Caki2 (cell line): ENCODE measurements around the gene NEK11. TPM values are rescaled to one million over a fixed set of nuclear protein-coding genes. Genes with fewer than 3 reads are reported as not detected.
"Not testable (repeated sequence)": the region's sequence is repeated elsewhere in the genome, so short reads cannot be mapped to it uniquely, and the experiment has no call there.

ENCODE experiments used
- DNase-seq: peaks from one replicate; pipeline ENCODE4 v3.0.0-alpha.2; 2015; ENCODE audit warnings: low read depth
- in situ Hi-C: cut with HindIII; loops from 2 replicates; pipeline ENCODE4 v1.10.0; 2016; ENCODE audit warnings: low sequenced_read_pairs, low pct_unique_long_range_greater_than_20kb, mixed read lengths
- total RNA-seq: library from RNA; depleted of rRNA; stranded (reverse); fragments of >200 nt; shearing (Covaris generic); gene quantifications from 2 replicates; pipeline ENCODE4 v1.2.3, GENCODE V29; 2014; ENCODE audit warnings: low replicate concordance

NEK11 gene
- total RNA-seq, 1 experiment from 2014 or later = 8.1 TPM

DNA sequence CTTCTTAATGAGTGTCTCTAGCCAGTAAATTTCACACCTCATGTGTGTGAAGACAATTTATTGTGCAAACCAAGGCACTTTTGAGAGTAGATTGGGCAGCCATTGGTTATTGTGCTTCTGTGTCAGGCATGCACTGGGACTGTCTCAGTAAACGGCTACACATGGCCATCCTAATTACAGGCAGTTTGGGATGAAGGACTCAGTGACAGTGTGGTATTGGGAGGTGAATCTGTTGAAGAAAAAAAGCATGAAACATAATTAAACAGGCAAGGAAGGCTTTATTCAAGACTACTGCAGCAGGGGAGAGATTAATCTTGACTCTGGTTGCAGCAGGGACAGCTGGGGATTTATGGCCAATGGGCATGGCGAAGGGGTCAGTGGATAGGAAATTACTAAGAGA is 297.1 kb downstream of the NEK11 start:
- no peak for DNase-seq
- in situ Hi-C loops = no loop called here

- in situ Hi-C loops = no loop called here
- DNase-seq = no peak
Measured at GRCh38 chr3:131324923-131325322, 298.2 kb downstream of the NEK11 start.

DNA sequence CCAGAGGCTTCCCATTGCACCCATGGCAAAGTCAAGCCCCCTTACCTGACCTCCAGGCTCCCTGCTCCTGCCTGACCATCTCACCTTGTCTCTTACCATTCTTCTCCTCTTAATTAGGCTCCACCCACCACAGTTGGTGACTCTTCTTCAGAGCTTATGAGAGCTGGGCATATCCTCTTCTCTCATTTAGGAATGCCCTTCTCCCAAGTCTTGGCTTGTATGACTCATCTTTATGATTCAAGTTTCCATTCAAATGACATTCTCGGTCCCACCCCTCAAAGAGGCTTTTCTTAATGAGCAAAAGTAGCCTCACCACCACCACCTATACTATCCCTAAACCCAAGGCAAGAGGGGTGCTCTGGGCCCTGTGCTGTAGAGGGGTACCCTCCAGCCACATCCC is 299.6 kb downstream of the NEK11 start:
- in situ Hi-C loops = no loop called here
- DNase-seq = no peak

DNA sequence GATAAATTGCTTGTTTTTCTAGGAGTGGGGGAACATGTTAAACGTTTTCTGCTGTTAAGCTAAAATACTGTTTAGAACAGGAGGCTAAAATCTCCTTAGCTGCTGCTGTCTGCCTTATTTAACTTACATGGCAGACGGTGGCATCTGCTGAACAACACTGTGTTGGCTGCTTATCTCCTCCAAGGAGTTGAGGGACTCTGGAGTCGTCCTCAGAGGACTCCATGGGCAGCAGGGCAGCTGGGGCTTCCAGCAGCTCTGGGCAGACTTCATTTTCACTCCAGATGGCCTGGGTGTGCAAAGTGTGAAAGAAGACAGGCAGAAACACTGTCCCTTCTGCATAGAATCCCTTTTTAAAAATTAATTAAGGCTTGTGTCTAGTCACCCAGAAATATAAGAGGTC is 302.0 kb downstream of the NEK11 start:
- in situ Hi-C loops = no loop called here

DNA sequence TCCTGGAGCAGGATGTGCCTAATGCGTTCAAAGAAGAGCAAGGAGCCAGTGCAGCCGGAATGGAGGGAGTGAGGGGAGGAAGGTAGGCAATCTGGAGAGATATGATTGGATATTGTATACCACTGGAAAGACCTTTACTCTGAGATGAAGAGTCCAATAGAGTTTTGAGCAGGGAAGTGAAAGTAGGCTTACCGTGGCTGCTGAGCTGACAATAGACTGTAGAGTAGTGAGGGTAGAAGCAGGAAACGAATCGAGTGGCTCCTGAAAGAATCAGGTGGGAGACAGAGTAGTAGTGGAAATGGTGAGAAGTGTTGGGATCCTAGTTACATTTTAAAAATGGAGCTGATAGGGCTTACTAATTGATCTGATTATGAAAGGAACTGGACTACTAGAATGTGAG is 303.1 kb downstream of the NEK11 start:
- in situ Hi-C loops = no loop called here
- no peak for DNase-seq

More for the DNA sequence above, 302.0 kb downstream of the NEK11 start:
- DNase-seq = no peak

GRCh38 chr3:131331456-131332085 is 304.9 kb downstream of the NEK11 start:
- DNase-seq, in situ Hi-C loops: not testable (repeated sequence)

DNA sequence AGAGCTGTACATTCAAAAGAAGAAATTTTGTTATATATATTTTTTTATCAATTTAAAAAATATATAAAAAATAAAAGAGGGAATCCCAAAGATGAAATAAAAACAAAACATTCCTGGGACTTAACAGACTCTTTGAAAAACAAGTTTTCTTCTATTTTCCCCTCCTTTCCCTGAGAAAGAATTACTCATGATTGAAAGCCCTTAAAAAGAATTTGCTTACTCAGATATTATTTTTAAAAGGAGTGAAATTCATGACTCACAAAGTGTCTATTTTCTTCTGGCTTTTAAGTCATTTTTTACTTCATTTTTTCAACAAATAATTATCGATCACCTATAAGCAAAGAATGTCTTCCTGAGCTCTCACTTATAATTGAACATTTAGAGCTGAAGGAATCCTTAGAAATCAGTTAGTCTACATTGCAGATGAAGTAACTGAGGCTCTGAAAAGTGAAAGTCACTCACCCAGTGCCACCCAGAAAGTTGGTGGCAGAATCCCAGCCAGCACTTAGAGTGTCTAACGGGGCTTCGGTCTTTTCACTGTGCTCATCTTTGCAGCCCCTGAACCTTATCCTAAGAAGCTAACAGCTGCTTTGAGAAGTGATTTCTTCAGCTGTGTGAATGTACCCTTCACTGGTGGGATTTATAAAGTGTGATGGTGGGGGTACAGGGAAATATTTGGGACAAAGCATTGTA is 312.4 kb downstream of the NEK11 start:
- in situ Hi-C loops = no loop called here
- no peak for DNase-seq

- DNase-seq = no peak
- in situ Hi-C loops = no loop called here
Measured at GRCh38 chr3:131341761-131342160, 315.1 kb downstream of the NEK11 start.

DNA sequence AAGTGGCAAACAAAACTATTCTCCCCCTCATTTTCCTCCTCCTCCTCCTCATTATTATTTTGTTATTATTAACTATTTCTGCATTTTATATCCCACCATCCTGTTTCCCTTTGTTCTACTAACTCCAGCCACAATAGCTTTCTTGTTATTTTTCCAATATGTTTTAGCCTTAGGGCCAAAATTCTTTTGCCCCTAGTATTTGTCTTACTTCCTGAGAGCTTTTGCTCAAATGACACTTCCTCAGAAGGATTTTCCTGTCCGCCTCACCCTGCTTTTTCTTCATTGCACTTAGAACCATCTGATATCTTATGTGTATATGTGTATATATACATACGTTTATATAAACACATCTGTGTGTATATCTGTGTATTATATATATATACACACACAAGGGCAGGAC is 322.2 kb downstream of the NEK11 start:
- in situ Hi-C loops = no loop called here
- no peak for DNase-seq

DNA sequence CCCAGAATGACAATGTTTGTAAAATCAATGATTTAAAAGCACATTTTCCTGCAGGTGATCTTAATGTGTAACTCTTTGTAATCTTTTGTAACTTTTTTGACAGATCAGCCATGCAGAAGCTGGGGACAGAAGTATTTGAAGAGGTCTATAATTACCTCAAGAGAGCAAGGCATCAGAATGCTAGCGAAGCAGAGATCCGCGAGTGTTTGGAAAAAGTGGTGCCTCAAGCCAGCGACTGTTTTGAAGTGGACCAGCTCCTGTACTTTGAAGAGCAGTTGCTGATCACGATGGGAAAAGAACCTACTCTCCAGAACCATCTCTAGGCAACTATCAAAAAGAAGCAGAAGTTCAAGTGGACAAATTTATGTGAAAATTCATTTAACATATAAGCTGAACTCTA is 322.8 kb downstream of the NEK11 start:
- in situ Hi-C loops = no loop called here
- DNase-seq = no peak

- peak; percentile 33 for DNase-seq
- in situ Hi-C loops = no loop called here
Measured at GRCh38 chr3:131349946-131350347, 323.3 kb downstream of the NEK11 start.

DNA sequence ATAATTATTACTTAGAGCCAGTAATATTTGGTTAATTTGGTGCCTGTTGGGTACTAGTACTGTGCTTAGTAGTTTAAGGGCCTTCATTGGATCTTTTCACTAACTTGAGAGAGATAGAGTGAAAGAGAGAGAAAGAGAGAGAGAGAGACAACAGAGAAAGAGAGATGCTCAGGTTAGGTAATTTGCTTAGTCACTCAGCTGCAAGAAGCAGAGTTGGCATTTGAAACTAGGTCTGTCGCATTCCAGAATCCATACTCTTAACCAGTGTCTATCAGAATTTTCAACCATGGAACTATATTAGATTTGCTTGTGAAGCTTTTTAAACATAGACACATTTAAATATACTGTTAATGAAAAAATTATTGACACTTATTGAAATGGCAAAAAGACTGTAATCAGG is 323.8 kb downstream of the NEK11 start:
- in situ Hi-C loops = no loop called here
- DNase-seq = no peak

- in situ Hi-C loops = no loop called here
- DNase-seq = no peak
Measured at GRCh38 chr3:131353016-131353877, 326.6 kb downstream of the NEK11 start.

DNA sequence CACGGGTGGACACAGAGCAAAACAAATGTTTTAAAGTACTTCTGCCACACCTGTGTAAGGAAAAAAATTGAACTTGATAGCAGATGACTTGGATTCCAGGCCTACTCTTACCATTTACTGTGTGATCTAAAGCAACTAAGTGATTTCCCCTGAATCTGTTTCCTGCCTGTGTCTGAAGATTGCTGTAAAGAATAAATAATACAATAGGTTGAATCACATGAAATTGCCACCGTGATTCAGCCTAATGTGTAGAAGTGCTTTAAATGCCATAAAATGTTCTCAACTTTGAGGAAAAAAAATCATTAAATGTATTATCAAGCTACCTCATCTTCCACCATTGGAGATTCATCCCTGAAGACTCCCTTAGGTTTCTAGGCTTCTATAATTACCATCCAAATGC is 327.3 kb downstream of the NEK11 start:
- DNase-seq = no peak
- in situ Hi-C loops = no loop called here

DNA sequence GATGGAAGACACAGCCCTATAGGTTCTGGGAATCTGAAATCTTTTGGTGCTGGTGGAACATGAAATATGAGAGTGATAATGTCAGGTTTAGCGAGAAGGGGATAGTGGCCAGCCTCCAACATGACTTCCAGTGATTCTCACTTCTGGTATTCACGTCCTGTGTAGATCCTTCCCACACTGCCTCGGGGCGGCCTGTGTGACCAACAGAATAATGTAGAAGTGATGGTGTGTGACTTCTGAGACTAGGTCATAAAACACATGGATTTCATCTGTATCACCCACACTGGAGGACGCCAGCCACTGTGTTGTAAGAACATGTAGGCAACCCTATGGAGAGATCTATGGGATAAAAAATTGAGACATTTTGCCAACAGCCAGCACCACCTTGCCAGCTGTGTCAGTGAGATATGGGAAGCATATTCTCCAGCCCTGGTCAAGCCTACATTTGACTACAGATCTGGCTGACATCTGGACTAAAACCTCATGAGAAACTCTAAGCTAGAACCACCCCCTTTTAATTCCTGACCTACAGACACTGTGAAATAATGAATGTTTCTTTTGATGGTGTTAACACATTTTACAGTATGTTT is 329.4 kb downstream of the NEK11 start:
- no peak for DNase-seq
- in situ Hi-C loops = no loop called here

DNA sequence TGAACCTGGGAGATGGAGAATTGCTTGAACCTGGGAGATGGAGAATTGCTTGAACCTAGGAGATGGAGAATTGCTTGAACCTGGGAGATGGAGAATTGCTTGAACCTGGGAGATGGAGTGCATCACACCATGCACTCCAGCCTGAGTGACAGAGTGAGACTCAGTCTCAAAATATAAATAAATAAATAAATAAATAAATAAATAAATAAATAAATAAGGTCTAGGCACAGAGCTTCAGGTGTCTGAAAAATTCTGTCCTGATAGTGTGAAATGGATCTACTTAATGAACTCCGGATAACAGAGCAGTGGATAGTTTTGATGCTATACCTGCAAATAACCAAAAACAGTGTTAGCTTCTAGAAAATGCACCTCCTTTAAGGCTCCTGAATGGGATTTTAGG is 330.6 kb downstream of the NEK11 start:
- no peak for DNase-seq
- in situ Hi-C loops = no loop called here

DNA sequence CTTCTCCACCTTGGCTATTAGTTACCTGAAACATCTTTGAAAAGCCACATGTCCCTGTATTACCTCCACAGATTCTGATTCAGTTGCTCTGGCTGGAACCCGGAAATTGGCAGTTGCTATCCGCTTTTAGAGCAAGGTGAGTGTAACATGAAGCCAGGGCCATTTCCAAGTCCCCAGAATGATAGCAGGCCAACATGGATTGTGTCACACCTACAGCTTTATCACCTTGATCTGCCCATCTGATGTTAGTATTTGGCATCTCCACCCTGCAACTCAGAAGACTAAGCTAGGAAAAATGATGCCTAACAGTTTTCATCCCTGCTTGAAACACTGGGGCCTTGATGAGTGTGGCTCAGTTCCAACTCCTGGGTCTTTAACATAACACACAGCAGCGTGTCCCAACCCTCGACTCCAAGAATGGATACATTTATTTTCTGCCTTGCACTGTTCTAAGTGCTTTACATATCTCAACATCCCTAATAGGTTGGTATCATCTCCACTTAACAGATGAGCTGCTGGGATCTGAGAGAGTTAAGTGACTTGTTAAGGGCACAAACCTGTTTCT is 333.6 kb downstream of the NEK11 start:
- no peak for DNase-seq
- in situ Hi-C loops = no loop called here

DNA sequence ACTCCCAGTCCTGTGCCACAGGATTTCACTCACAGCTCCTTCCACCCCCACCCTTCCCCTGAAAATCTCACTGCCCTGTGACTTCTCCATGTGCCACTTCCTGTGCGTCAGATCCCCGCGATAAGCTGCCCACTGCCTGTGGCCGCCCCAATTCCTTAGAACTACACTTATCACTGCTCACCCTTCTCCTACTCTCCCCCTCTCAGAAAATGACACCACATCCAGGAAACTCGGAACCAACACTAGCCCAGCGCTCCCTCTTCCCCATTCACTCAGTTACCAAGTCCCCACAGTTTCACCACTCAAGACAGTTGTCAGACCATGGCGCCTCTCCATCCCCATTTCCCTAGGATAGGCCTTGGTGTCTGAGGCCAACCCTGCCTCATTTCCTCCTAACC is 334.4 kb downstream of the NEK11 start:
- DNase-seq, in situ Hi-C loops: not testable (repeated sequence)
